B cell (primary cell): ENCODE data around the gene SCYL3.

Source experiments
- EZH2 ChIP-seq: IDR thresholded peaks from 2 replicates; pipeline ENCODE4 v1.6.1; 2012; ENCODE audit warnings: borderline replicate concordance, low read depth, mild to moderate bottlenecking, moderate library complexity, low read length; ENCODE audit not compliant: insufficient read depth, poor library complexity, severe bottlenecking
- TF ChIP-seq, protein P1 (sequence below): fragments of 200-600 bp; IDR thresholded peaks from one replicate; pipeline ENCODE4 v1.8.0; 2022; ENCODE audit warnings: antibody characterized with exemption, mild to moderate bottlenecking

- TF ChIP-seq, protein P1, sequence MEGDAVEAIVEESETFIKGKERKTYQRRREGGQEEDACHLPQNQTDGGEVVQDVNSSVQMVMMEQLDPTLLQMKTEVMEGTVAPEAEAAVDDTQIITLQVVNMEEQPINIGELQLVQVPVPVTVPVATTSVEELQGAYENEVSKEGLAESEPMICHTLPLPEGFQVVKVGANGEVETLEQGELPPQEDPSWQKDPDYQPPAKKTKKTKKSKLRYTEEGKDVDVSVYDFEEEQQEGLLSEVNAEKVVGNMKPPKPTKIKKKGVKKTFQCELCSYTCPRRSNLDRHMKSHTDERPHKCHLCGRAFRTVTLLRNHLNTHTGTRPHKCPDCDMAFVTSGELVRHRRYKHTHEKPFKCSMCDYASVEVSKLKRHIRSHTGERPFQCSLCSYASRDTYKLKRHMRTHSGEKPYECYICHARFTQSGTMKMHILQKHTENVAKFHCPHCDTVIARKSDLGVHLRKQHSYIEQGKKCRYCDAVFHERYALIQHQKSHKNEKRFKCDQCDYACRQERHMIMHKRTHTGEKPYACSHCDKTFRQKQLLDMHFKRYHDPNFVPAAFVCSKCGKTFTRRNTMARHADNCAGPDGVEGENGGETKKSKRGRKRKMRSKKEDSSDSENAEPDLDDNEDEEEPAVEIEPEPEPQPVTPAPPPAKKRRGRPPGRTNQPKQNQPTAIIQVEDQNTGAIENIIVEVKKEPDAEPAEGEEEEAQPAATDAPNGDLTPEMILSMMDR: no peak
- no peak for TF ChIP-seq EZH2
Observed at GRCh38 chr1:169890761-169891538, 2.7 kb downstream of the SCYL3 start.
